AG04449 (cell line): ENCODE measurements around the gene SRMS.

ENCODE experiments used
- CTCF ChIA-PET: fragments of 350-600 bp; formaldehyde crosslinking; extraction: SDS; loops from one replicate; lab custom pipeline; 2021; ENCODE audit warnings: antibody characterized with exemption; lab: Yijun Ruan, JAX
- POLR2A ChIA-PET: fragments of 400-600, 350-600 bp; formaldehyde crosslinking; extraction: SDS; loops from one replicate; lab custom pipeline; 2020; ENCODE audit warnings: antibody characterized with exemption, inconsistent platforms; lab: Yijun Ruan, JAX
- DNase-seq: peaks from one replicate; pipeline ENCODE4 v3.0.0-alpha.2; 2010; ENCODE audit warnings: low read depth, low spot score
- H3K4me3 ChIP-seq: 2 replicates; pipeline ENCODE4 v1.5.1; 2011; ENCODE audit warnings: low read depth, mild to moderate bottlenecking, control low read depth, low read length
- CTCF ChIP-seq: IDR thresholded peaks from one replicate; pipeline ENCODE4 v1.5.1; 2011; ENCODE audit warnings: mild to moderate bottlenecking, moderate library complexity, low read length, control low read depth, inconsistent platforms; ENCODE audit not compliant: insufficient read depth; ENCODE audit errors: missing control alignments

SRMS gene

GRCh38 chr20:63544241-63544957, 3.1 kb downstream of the SRMS start:
- no peak for DNase-seq
- no peak overlapping the region for H3K4me3 ChIP-seq
- ChIA-PET POLR2A (no interaction called here), CTCF (interaction anchor here (0.7 to 2.1 kb wide), 5 partner anchors 10 to 436 kb away, joined by 3 to 6 read pairs (median 3); partner anchors contain the start of gene PRPF6)
- TF ChIP-seq CTCF: no peak

GRCh38 chr20:63543733-63544132, 3.8 kb downstream of the SRMS start:
- POLR2A ChIA-PET: no interaction called here
- CTCF ChIA-PET: interaction anchor here (0.7 to 2.1 kb wide), 5 partner anchors 9 to 437 kb away, joined by 3 to 6 read pairs (median 3); partner anchors contain the start of gene PRPF6

GRCh38 chr20:63543131-63543530, 4.4 kb downstream of the SRMS start:
- CTCF ChIA-PET: interaction anchor here (1.0 to 2.1 kb wide), 4 partner anchors 8 to 437 kb away, joined by 3 to 6 read pairs (median 4); partner anchors contain the start of gene PRPF6
- no peak for DNase-seq
- no peak for TF ChIP-seq CTCF
- no peak overlapping the region for H3K4me3 ChIP-seq
- POLR2A ChIA-PET: no interaction called here

More at GRCh38 chr20:63543733-63544132, 3.8 kb downstream of the SRMS start:
- no peak for DNase-seq
- no peak overlapping the region for H3K4me3 ChIP-seq
- no peak for TF ChIP-seq CTCF

- no peak for TF ChIP-seq CTCF
- ChIA-PET POLR2A (no interaction called here), CTCF (interaction anchor here (1.0 to 2.1 kb wide), 3 partner anchors 8 to 431 kb away, joined by 3 to 6 read pairs (median 5); no protein-coding TSS in a partner anchor)
- no peak for DNase-seq
- no peak overlapping the region for H3K4me3 ChIP-seq
Measured at GRCh38 chr20:63542696-63543095, 4.9 kb downstream of the SRMS start.

- CTCF ChIA-PET: interaction anchor here (2.1 to 5.0 kb wide), 2 partner anchors 12 to 432 kb away, joined by 6 to 24 read pairs; no protein-coding TSS in a partner anchor
- no peak for DNase-seq
- no peak for TF ChIP-seq CTCF
- POLR2A ChIA-PET: no interaction called here
- H3K4me3 ChIP-seq: no peak overlapping the region
Measured at GRCh38 chr20:63542031-63542559, 5.5 kb downstream of the SRMS start.

- DNase-seq: no peak
- TF ChIP-seq CTCF: no peak
Measured at GRCh38 chr20:63541371-63541770, 6.2 kb downstream of the SRMS start.

More at GRCh38 chr20:63541371-63541770, 6.2 kb downstream of the SRMS start:
- H3K4me3 ChIP-seq: no peak overlapping the region
- ChIA-PET CTCF (interaction anchor here (1.2 to 5.0 kb wide), 2 partner anchors 11 to 433 kb away, joined by 3 to 24 read pairs; no protein-coding TSS in a partner anchor), POLR2A (no interaction called here)
